Measurements from ENCODE around the gene RIPK4. TPM values are rescaled to one million over a fixed set of nuclear protein-coding genes. Genes with fewer than 3 reads are reported as not detected.

RIPK4 gene
- total and polyA plus RNA-seq, 2 of the 13 experiments (the other 11 are each of a cell fraction or from before 2014, with no cell fraction given), result 3.1 to 4.9 TPM

DNA sequence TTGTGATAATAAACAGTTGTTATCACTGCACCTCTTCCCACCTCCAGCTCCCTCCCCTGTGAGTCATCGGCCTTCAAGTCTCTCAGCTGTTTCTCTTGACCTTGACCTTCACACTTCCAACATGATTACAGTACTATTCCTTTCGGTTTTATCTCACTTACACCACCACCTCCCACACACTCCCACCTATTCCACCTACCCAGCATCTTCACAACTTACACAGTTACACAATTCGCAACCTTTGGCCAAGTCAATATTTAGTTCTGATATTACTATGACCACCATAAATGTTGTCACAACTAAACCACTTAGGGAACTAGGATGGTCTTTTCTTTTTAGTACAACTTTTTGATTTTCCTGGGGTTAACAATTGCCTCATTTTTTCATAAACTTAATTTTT lies 60.2 kb downstream of the RIPK4 start (continued):
- TF ChIP-seq ZMYM4 (CRISPR knock-in tag; IDR thresholded peaks at IDR 0.05), result 0 out of 2 replicates have a peak, but pooled peaks have one; percentile 21
- TF ChIP-seq PHF21A (CRISPR knock-in tag; IDR thresholded peaks at IDR 0.05), result 0 out of 2 replicates have a peak, but pooled peaks have one; percentile 35
- no peak for TF ChIP-seq PRPF4 (IDR thresholded peaks at IDR 0.05; ENCODE audit: low read depth, low read length, poor library complexity, severe bottlenecking)
- no peak for TF ChIP-seq ZNF790 (CRISPR knock-in tag; IDR thresholded peaks at IDR 0.05; ENCODE audit: borderline replicate concordance)
- no peak for TF ChIP-seq ZNF101 (CRISPR knock-in tag; IDR thresholded peaks at IDR 0.05; ENCODE audit: borderline replicate concordance, low read depth)
- TF ChIP-seq RXRA (CRISPR knock-in tag; IDR thresholded peaks at IDR 0.05), result peak; percentile 62; the same call in 1 of the 2 replicates
- peak; percentile 50; the same call in 1 of the 2 replicates for TF ChIP-seq IRF2 (CRISPR knock-in tag; IDR thresholded peaks at IDR 0.05)
- TF ChIP-seq MAF1 (CRISPR knock-in tag; IDR thresholded peaks at IDR 0.05; ENCODE audit: borderline replicate concordance), result no peak
- TF ChIP-seq ZNF143 (CRISPR knock-in tag; IDR thresholded peaks at IDR 0.05), result no peak
- TF ChIP-seq KMT2A (CRISPR knock-in tag; IDR thresholded peaks at IDR 0.05), result no peak
- no peak for TF ChIP-seq ZFYVE20 (CRISPR knock-in tag; IDR thresholded peaks at IDR 0.05; ENCODE audit: borderline replicate concordance, low read depth)
- no peak for TF ChIP-seq BORCS8-MEF2B (CRISPR knock-in tag; IDR thresholded peaks at IDR 0.05)
- TF ChIP-seq, protein P1, sequence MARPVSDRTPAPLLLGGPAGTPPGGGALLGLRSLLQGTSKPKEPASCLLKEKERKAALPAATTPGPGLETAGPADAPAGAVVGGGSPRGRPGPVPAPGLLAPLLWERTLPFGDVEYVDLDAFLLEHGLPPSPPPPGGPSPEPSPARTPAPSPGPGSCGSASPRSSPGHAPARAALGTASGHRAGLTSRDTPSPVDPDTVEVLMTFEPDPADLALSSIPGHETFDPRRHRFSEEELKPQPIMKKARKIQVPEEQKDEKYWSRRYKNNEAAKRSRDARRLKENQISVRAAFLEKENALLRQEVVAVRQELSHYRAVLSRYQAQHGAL (CRISPR knock-in tag; IDR thresholded peaks at IDR 0.05; ENCODE audit: not compliant biosample characterization), result no peak
- no peak for TF ChIP-seq ZNF788 (CRISPR knock-in tag; IDR thresholded peaks at IDR 0.05; ENCODE audit: borderline replicate concordance)
- no peak for TF ChIP-seq PCBP2 (optimal IDR thresholded peaks at IDR 0.05; ENCODE audit: low read depth, low read length, poor library complexity, severe bottlenecking)
- TF ChIP-seq, protein P2, sequence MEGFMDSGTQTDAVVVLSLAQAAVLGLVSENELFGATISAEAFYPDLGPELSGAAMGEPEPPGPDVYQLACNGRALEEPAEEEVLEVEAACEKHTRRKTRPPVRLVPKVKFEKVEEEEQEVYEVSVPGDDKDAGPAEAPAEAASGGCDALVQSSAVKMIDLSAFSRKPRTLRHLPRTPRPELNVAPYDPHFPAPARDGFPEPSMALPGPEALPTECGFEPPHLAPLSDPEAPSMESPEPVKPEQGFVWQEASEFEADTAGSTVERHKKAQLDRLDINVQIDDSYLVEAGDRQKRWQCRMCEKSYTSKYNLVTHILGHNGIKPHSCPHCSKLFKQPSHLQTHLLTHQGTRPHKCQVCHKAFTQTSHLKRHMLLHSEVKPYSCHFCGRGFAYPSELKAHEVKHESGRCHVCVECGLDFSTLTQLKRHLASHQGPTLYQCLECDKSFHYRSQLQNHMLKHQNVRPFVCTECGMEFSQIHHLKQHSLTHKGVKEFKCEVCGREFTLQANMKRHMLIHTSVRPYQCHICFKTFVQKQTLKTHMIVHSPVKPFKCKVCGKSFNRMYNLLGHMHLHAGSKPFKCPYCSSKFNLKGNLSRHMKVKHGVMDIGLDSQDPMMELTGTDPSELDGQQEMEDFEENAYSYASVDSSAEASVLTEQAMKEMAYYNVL (CRISPR knock-in tag; IDR thresholded peaks at IDR 0.05; ENCODE audit: borderline replicate concordance), result no peak
- TF ChIP-seq, protein P3, sequence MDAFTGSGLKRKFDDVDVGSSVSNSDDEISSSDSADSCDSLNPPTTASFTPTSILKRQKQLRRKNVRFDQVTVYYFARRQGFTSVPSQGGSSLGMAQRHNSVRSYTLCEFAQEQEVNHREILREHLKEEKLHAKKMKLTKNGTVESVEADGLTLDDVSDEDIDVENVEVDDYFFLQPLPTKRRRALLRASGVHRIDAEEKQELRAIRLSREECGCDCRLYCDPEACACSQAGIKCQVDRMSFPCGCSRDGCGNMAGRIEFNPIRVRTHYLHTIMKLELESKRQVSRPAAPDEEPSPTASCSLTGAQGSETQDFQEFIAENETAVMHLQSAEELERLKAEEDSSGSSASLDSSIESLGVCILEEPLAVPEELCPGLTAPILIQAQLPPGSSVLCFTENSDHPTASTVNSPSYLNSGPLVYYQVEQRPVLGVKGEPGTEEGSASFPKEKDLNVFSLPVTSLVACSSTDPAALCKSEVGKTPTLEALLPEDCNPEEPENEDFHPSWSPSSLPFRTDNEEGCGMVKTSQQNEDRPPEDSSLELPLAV (CRISPR knock-in tag; conservative IDR thresholded peaks at IDR 0.05; ENCODE audit: low read depth), result no peak
- no peak for TF ChIP-seq KLF13 (CRISPR knock-in tag; IDR thresholded peaks at IDR 0.05)
- no peak for TF ChIP-seq ZNF367 (CRISPR knock-in tag; IDR thresholded peaks at IDR 0.05; ENCODE audit: borderline replicate concordance)
- no peak for TF ChIP-seq THAP9 (CRISPR knock-in tag; IDR thresholded peaks at IDR 0.05; ENCODE audit: borderline replicate concordance)
- TF ChIP-seq SNRNP70 (IDR thresholded peaks at IDR 0.05; ENCODE audit: low read depth, low read length), result no peak
- peak; percentile 41; the same call in 1 of the 2 replicates for TF ChIP-seq ISL2 (CRISPR knock-in tag; IDR thresholded peaks at IDR 0.05)
- no peak for TF ChIP-seq ADNP (CRISPR knock-in tag; IDR thresholded peaks at IDR 0.05)
- no peak for TF ChIP-seq ZFP41 (CRISPR knock-in tag; IDR thresholded peaks at IDR 0.05; ENCODE audit: borderline replicate concordance)
